HPDE6-E6E7 (cell line): ENCODE results near the gene SMPD3.
A peak's percentile ranks its signal among the peaks of the same experiment; 100 is the strongest.

Experiments
- DNase-seq: peaks from one replicate; pipeline ENCODE4 v3.0.0; 2011; ENCODE audit warnings: missing footprints; ENCODE audit errors: extremely low spot score

SMPD3 gene

GRCh38 chr16:68472581-68472980, 24.3 kb upstream of the SMPD3 start:
- DNase-seq: no peak

GRCh38 chr16:68470461-68471150, 22.3 kb upstream of the SMPD3 start:
- DNase-seq: no peak

GRCh38 chr16:68469796-68470460, 21.6 kb upstream of the SMPD3 start:
- no peak for DNase-seq

- no peak for DNase-seq
Observed at GRCh38 chr16:68468842-68469241, 20.5 kb upstream of the SMPD3 start.

GRCh38 chr16:68466174-68466573, 17.9 kb upstream of the SMPD3 start:
- no peak for DNase-seq

- no peak for DNase-seq
Observed at GRCh38 chr16:68463904-68464303, 15.6 kb upstream of the SMPD3 start.

GRCh38 chr16:68460067-68460466, 11.8 kb upstream of the SMPD3 start:
- DNase-seq: no peak

GRCh38 chr16:68459457-68459856, 11.1 kb upstream of the SMPD3 start:
- DNase-seq: no peak

GRCh38 chr16:68458551-68458950, 10.2 kb upstream of the SMPD3 start:
- DNase-seq: no peak

GRCh38 chr16:68458101-68458500, 9.8 kb upstream of the SMPD3 start:
- DNase-seq: no peak

- DNase-seq: no peak
Observed at GRCh38 chr16:68455631-68456030, 7.3 kb upstream of the SMPD3 start.

GRCh38 chr16:68454920-68455435, 6.7 kb upstream of the SMPD3 start:
- DNase-seq: no peak

- no peak for DNase-seq
Observed at GRCh38 chr16:68453816-68454215, 5.5 kb upstream of the SMPD3 start.

- no peak for DNase-seq
Observed at GRCh38 chr16:68452176-68452575, 3.9 kb upstream of the SMPD3 start.

- DNase-seq: no peak
Observed at GRCh38 chr16:68451676-68452075, 3.4 kb upstream of the SMPD3 start.

- DNase-seq: no peak
Observed at GRCh38 chr16:68450741-68451255, 2.5 kb upstream of the SMPD3 start.

GRCh38 chr16:68447653-68448359, 502 bp downstream of the SMPD3 start:
- DNase-seq: no peak

- DNase-seq: no peak
Observed at GRCh38 chr16:68446681-68447652, 1.3 kb downstream of the SMPD3 start.

GRCh38 chr16:68445458-68445857, 2.9 kb downstream of the SMPD3 start:
- peak; percentile 67 for DNase-seq

GRCh38 chr16:68444056-68444657, 4.2 kb downstream of the SMPD3 start:
- DNase-seq: peak; percentile 51

GRCh38 chr16:68436581-68436980, 11.7 kb downstream of the SMPD3 start:
- DNase-seq: no peak
